Measurements from ENCODE around the gene CLDN2.

The CLDN2 gene

DNA sequence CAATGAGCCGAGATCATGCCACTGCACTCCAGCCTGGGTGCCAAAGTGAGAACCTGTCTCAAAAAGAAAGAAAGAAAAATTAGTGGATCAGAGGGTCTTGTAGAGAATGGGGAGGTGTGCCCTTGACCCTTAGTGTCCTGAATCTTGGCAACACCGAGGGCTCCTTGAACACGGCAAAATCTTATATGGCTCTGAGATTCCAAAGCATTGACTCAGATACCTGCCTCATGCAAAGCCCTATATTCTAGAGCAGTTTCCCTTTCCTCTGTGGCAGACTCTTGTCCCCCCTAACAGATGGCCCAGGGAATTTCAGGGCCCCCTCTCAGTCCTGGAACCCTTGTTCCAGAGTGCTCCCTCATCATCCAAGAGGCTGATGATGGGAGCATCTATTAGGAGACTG lies 6.8 kb downstream of the CLDN2 start:
- no peak for DNase-seq

DNA sequence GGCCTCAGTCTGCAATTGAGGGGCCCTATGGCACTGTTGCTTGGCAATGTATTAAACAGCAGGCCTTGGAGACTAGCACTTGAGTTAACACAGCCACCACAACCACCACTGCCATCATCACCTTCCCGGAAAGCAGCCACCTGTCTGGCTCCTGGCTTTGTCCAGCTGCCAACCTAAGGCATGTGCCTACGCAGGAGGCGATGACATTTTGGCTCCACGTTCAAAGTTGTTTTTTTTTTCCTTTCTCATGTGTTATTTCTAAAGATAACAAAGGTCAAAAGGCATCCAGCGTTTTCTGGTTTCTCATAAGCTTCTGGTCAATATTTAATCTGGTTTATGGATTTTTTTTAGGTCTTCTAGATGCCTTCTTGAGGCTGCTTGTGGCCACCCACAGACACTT lies 7.5 kb downstream of the CLDN2 start:
- DNase-seq: no peak

DNA sequence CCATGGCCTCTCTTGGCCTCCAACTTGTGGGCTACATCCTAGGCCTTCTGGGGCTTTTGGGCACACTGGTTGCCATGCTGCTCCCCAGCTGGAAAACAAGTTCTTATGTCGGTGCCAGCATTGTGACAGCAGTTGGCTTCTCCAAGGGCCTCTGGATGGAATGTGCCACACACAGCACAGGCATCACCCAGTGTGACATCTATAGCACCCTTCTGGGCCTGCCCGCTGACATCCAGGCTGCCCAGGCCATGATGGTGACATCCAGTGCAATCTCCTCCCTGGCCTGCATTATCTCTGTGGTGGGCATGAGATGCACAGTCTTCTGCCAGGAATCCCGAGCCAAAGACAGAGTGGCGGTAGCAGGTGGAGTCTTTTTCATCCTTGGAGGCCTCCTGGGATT lies 8.0 kb downstream of the CLDN2 start:
- no peak for DNase-seq

DNA sequence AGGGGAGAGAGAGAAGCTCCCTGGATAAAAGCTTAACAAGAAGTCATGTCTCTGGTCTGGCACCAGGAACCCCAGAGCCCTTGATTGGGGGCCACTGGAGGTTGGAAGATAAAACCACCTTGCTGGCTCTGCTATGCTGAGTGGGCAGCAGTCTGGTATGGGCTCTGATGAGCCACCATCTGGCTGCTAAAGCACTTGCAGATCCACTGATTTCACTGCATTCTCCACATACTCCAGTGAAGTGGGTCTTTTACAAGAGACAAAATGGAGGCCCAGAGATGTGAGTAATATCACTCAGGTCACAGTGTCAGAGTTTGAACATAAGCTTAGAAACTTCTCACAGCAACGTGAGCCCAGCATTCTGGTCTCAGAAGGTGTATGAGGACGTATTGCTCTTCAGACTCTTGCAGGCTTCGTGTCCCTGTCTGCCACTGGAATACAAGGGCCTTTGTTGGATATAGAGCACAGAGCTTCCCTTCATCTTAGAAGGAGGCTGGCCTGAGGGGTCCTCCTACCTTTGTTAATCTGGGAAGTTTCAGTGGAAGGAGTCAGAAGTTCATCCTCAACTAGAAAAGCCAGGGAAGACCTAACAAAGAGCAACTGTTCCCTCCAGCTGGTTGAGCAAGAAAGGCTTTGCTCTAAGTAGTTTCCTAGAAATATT lies 11.8 kb downstream of the CLDN2 start:
- no peak for DNase-seq

DNA sequence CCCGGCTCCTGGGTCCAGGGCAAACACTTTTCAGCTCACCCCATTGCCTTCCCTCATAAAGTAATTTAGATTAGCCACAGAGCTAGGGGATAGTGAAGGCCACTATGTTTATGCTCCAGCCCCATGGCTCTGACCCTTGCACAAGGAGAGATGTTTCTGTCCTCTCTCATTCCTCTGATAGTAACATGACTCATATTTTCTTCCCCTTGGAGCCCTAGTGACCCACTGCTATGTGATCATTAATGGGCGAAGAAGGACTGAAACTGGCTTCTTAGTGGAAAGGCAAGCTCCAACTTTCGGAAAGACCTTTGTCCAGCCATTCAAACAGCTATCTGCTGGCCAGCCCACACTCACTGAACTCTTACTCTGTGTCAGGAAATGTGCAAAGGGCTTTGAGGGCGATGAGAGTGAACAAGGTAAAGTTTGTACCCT lies 12.3 kb downstream of the CLDN2 start:
- DNase-seq: no peak

DNA sequence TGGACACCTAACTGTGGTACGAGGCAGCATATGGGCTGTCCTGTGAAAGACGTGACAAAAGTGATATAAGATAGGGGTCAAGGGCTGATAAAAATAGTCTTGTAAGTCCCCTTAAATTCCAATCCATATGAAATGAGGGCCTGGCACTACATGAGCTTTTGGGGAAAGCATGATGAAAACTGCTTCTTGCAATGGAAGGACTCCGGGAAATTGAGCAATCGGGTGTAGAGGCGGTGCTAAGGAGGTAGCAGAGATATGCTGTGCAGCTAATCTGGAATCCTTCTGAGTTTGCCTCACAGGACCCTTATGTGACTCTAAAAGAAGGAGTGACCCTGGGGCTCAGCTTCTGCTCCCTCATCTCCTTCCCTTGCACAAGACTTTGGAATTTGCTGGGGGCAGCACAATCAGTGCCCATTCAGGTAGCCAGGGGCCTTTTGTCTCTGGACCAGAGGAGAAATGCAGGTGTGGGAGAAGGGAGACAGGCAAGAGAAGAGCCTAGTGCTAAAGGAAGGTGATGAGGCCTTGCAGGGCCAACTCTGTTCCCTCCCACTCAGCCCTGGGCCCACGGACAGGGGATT lies 12.8 kb downstream of the CLDN2 start:
- no peak for DNase-seq

DNA sequence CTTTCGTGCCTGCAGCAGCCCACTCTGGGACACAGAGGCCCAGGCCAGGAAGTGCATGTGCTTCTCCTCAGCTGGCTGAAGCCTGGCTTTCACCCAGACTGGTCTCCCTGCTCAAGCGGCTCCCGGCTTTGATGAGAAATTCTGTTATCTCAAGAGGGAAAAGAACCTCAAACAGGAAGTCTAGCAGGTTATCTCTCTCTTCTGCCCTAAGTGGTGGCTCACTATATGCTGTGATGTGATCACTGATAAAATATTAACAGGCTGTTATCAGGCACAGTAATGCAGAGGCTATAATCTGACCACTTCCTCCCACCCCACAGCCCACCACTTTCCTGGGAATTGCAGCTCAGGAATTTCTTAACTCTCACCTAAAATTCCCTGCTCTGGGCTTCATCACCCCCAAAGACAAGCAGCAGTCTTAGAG lies 13.3 kb downstream of the CLDN2 start:
- DNase-seq: peak; percentile 23

DNA sequence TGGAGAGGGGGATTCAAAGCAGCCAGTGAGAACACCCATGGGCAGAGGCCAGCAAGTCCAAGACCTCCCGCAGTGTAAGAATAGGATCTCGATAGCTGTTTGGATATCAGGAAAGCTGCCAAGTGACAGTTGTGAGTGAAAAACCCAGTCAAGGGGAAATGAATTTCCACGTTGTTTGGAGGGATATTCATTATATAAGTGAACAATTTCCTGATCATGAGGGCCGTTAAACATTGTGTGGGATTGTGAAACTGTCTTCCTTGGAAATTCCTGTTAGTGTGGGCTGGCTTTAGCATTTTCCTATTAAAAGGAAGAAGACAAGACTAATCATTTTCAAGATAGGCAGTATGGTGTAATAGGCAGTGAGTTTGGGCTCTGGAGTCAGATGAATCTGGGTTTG lies 15.0 kb downstream of the CLDN2 start:
- no peak for DNase-seq

DNA sequence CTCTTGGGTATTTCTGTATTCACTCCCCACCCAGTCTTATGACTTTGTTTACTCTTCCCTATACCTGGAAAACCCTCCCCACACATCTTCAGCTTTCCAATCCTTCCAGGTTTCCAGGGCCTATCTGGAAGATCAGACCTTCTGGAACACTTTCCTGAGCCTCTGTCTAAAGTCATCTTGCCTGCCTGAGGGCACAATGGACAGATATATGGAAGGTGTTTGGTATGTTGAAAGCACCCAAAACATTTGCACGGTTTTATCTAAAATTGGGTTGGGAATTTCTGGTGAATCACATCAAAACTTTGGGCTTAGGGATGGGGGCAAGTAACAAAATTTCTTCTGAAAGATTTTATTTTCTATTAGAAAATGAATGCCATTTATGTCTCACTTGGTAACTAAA lies 16.0 kb downstream of the CLDN2 start:
- no peak for DNase-seq

DNA sequence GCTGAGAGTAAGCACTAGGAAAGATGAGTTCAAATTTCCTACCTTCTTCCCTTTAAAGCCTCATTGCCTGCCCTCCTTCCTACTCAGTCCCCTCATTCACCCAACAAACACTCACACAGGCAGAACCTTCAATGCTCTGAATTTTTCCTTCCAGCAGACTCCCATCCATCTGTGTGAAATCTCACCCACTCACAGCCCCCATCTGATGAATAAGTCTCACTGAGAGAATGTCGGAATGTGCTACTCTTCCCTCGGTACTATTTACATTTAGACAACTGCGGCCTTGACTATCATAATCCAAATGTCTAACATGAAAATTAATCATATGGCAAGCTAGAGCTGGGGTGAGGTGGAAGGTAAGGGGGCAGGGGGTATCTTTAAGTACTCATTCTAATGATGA lies 19.4 kb downstream of the CLDN2 start:
- DNase-seq: no peak

DNA sequence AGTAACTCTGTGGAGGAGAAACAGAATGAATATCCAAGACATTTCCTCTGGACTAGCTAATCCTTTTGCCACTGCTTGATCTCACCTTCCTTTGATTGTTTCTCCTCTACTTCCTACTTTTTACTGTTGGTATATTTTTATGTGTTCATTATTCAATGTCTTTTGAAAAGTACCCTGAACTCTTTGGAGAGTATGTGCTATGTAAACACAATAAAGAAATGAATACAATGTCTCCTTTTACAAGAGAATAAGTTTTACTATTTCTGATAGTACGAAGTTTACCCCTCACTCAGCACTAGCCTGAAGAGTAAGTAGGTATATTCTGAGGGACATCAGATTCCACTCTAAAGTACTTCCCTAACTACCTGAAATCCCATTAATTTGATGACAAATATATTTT lies 19.9 kb downstream of the CLDN2 start:
- DNase-seq: no peak

DNA sequence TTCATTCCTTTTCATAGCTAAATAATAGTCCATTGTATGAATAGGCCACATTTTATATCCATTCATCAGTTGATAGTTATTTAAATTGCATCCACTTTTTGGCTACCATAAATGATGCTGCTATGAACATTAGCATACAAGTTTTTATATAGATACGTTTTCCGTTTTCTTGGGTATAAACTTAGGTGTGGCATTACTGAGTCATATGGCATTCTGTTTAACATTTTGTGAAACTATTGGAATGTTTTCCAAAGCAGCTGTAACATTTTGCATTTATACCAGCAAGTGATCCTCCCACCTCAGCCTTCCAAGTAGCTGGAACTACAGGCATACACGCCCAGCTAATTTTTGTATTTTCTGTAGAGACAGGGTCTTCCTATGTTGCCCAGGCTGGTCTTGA lies 26.3 kb downstream of the CLDN2 start:
- no peak for DNase-seq

DNA sequence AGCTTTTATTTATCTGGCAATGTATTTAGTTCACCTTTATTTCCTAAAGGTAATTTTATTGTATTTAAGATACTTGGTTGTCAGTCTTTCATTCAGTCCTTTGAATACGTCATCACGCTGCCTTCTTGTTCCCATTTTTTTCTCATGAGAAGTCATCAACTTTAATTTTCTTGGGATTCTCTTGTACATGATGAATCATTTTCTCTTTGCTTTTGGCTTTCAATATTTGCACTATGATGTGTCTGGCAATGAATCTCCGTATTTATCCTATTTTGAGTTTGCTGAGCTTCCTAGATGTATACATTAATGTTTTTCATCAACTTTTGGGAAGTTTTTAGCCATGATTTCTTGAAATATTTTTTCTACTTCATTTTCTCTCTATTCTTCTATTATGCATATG lies 28.4 kb downstream of the CLDN2 start:
- no peak for DNase-seq

DNA sequence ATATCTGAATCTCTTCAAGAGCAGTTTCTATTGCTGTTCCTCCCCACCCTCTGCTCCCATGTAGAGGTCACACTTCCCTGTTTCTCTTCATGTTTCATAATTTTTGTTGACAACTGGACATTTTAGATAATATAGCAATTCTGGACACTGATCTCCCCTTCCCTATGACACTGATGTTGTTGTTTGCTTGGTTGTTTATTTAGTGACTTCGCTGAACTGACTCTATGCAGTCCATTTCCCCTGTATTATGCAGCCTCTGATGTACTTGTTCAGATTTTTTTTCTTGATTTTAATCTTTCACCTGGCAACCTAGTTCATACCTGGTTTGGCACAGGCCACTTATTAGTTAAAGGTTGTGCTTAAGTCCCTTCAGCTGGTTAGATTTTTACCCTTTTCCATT lies 29.2 kb downstream of the CLDN2 start:
- no peak for DNase-seq

DNA sequence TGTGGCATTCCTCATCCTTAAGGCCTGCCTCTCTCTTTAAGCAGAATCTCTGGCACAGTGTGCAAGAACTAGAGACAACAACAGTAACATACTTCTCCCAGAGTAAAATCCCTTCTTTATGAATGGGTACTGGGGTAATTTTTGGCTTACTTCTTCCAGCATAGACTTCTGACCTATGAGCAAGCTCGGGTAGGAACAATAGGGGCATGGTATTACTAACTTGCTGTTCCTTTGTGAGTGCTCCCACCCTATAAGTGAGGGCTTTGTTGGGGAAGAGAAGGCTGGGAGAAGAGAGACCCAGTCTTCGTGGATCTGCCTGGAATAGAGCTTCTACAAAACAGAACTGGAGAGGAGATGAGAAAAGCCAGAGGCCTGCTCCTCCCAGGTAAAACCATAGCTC lies 30.2 kb downstream of the CLDN2 start:
- DNase-seq: no peak

DNA sequence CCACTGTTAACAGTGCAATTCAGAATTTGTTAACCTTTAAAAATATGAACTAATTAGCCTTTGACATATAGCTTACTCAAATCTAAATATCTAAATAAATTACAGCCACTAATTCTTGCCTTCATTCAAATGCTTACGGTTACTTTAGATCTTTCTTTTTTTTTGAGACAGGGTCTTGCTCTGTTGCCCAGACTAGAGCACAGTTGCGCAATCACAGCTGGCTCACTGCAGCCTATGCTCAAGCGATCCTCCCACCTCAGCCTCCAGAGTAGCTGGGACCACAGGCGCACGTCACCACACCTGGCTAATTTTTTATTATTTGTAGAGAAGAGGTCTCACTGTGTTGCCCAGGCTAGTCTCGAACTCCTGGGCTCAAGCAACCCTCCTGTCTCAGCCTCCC lies 31.0 kb downstream of the CLDN2 start:
- DNase-seq: no peak

DNA sequence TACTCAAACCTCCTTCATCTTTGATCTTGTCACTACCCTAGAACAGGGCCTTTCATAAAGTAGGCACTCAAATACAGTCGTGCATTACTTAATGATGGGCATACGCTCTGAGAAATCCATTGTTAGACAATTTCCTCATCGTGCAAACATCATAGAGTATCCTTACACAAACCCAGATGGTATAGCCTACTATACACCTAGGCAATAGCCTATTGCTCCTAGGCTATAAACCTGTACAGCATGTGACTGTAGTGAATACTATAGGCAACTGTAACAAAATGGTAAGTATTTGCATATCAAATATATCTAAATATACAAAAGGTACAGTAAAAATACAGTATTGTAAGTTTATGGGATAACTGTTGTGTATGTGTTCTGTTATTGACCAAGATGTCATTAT lies 31.9 kb downstream of the CLDN2 start:
- DNase-seq: no peak

DNA sequence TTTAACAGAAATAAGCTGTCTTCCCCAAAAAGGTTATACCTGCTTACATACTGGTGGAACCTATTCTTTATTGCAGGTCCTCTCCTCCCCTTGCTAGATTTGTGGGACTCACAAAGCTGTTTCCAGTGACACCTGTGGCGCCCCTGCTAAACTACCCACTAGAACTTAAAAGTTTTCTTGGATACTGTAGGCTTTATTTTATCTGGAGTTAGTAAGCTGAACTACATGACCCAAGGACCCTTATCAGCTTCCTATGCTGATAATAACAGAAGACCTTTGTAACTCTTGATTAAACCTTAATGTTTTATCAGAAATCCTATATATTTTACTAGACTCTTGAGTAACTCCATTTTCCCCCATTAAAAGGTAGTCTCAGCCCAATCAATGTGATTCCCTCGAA lies 32.3 kb downstream of the CLDN2 start:
- DNase-seq: no peak

DNA sequence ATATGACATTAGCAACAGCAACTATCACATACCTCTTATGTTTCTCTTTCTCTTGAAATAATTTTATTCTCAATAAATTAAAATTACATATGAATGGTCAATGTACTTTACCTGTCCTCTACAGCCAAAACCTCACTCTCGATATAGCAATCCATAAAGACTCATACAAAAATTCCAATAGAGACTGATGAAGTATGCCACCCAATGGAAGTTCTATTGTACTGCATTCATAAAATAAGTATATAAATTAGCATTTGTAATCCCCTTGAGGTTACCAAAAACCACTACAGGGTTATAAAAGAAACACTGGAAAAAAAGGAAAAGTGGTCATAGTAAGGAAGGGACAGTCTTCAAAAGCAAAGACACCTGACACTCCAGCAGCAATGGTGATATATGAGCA lies 32.8 kb downstream of the CLDN2 start:
- no peak for DNase-seq

DNA sequence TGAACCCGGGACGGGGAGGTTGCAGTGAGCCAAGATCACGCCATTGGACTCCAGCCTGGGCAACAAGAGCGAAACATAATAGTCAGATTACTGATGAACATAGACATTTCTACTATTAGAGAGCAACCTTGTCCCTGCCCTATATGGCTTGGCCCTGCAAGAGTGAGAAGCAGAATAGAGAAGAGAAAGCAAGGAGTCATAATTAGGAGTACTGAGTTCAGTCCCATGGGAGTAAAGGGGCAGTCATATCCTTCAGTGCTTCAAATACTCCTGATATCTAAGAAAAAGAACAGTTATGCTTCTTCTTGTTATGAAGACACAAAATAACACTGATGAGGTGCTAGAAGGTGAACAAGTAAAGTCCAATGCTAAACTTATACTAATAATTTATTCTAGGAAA lies 33.8 kb downstream of the CLDN2 start:
- DNase-seq: no peak

DNA sequence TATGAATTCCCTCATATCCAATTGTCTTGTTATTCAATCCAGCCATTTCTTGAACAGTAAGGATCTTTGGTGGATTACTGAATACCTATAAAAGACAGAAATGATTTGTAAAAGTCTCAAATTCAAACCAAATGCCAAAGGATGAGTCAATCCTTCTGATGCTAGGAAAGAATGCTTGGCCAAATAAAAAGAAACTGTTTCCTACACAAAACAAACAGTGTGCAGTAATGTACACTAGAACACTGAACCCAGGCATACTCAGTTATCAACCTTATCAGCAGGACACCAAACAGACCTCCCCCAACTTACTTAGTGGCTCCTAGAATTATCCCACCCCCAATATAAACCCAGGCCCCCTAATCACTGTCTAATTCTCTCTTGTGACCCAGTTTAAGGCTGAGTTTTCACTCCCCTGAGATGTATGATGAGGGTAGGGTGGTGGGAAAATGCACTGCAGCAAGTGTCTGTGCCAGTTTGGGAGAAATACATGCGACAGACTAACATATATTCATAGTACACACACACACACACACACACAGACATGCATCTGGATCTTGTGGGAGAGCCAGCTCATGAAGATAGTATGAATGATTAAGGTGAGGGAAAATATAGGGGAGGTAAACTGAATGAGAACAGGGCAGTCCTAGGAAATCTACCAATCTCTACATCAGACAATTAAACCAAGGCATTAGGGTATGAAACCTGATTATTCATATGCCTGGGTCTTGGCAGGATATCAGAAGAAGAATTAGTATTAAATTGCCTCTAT lies 35.0 kb downstream of the CLDN2 start:
- DNase-seq: no peak

DNA sequence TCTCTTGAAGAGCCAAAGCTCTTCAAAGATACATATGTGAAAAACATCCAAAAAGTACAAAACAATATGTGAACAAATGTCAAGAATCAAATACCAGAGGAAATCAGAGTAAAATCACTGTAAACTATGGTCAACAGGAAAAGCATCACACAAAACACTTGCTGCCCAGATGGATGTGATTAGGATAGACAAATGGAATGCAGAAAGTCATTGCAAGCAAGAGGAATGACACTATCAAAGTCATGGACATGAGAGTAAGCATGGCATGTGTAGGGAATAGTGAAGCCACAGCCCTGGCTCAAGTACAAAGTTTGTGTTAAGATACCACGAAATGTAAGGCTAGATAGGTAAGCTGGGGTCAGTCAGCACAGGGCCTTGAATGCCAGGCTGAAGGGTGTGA lies 37.7 kb downstream of the CLDN2 start:
- no peak for DNase-seq

DNA sequence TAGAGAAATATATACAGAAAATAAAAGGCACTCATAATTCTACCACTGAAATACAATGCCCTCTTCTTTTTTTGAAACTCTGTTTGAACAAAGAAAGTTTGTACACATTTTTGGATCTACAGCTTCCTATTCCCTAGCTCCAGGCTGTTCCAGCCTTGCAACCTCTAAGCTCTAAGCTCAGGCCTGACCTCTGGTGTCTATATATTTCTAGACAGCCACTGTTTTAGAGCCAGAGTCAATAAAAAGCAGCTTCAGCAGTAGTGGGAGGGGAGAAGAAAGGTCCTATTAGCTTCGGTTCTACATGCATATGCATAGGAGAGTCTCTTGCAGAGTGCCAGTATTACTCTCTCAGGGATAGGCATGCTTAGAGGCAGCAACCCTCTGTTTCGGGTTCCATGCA lies 39.7 kb downstream of the CLDN2 start:
- DNase-seq: no peak

DNA sequence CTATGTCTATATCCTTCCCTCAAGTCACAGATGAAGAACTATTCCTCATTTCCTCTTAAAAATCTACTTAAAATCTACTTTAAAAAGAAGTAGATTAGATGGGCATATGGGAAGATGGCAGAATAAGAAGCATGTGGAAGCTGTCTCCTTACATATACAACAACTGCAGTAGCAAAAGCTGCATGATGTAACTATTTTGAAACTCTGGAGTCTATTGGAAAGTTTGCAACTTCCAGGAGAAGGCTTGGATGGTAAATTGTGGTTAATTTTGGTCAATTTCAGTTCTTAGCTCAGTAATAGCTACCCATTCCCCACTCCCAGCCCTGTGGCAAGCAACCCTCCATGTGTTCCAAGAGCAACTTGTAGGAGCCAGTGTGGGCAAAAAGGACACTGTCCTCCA lies 42.9 kb downstream of the CLDN2 start:
- DNase-seq: no peak

DNA sequence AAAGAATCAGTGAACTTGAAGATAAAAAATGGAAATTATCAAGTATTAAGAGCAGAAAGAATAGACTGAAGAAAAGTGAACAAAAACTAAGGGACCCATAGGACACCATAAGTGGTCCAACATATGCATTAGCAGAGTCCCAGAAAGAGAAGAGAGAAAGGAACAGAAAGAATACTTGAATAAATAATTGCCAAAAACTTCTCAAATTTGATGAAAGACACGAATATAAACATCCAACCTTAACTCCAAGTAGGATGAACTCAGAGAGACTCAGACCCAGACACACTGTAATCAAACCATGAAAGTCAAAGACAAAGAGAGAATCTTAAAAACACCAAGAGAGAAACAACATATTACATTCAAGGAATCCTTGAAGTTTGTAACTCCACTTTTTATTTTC lies 44.1 kb downstream of the CLDN2 start:
- DNase-seq: no peak
